SK-N-SH (cell line): ENCODE data around the gene CUBN. TPM values are rescaled to one million over a fixed set of nuclear protein-coding genes. Genes with fewer than 3 reads are reported as not detected.

ENCODE experiments used
- CTCF ChIA-PET: fragments of 300-600, 350-600 bp; formaldehyde crosslinking; extraction: SDS; loops from one replicate; lab custom pipeline; 2021; lab: Yijun Ruan, JAX
- POLR2A ChIA-PET: fragments of 350-600 bp; sonication (Branson Sonifier 250); formaldehyde crosslinking; extraction: SDS; loops from one replicate; lab custom pipeline; 2020; ENCODE audit warnings: antibody characterized with exemption, inconsistent platforms; lab: Yijun Ruan, JAX
- DNase-seq: peaks from one replicate; pipeline ENCODE4 v3.0.0; 2012
- H2AFZ ChIP-seq: fragments of 200-600 bp; sonication (generic); 2 replicates; pipeline ENCODE4 v1.8.1; 2016; ENCODE audit warnings: antibody characterized with exemption, mild to moderate bottlenecking, low read depth
- H3F3A ChIP-seq: fragments of 200-600 bp; sonication (generic); replicated peaks from 2 replicates; pipeline ENCODE3; 2016; ENCODE audit warnings: antibody characterized with exemption, mild to moderate bottlenecking; ENCODE audit not compliant: insufficient read depth
- H3K27ac ChIP-seq, 2 experiments: fragments of 200-500 bp in 1 of 2; fragments of 200-600 bp in 1 of 2; sonication (Bioruptor generic) in 1 of 2; sonication (generic), shearing (Covaris generic) in 1 of 2; 2 replicates each; pipeline versions ENCODE4 v1.5.1 to v1.6.1; 2014 to 2016; ENCODE audit warnings: low read depth in 2 of 2, inconsistent platforms in 1 of 2, low read length in 1 of 2, mild to moderate bottlenecking in 1 of 2, mixed read lengths in 1 of 2
- H3K27me3 ChIP-seq: fragments of 200-600 bp; sonication (generic), shearing (Covaris generic); 2 replicates; pipeline ENCODE4 v1.6.1; 2016; ENCODE audit warnings: mixed run types; ENCODE audit not compliant: insufficient read depth
- H3K36me3 ChIP-seq, 2 experiments: fragments of 200-500 bp in 1 of 2; fragments of 200-600 bp in 1 of 2; sonication (Bioruptor generic) in 1 of 2; sonication (generic) in 1 of 2; replicated peaks in 1 of 2; 2 replicates each; pipeline versions ENCODE3 to v1.5.1; 2014 to 2016; ENCODE audit warnings: low read length in 1 of 2, mild to moderate bottlenecking in 1 of 2; ENCODE audit not compliant: insufficient read depth in 2 of 2, control insufficient read depth in 1 of 2
- H3K4me1 ChIP-seq, 2 experiments: fragments of 200-500 bp in 1 of 2; fragments of 200-600 bp in 1 of 2; sonication (Bioruptor generic) in 1 of 2; sonication (generic), shearing (Covaris generic) in 1 of 2; 2 replicates each; pipeline versions ENCODE4 v1.5.1 to v1.6.1; 2014 to 2016; ENCODE audit warnings: low read depth in 1 of 2, low read length in 1 of 2, mixed run types in 1 of 2; ENCODE audit not compliant: insufficient read depth in 2 of 2, control insufficient read depth in 1 of 2
- H3K4me2 ChIP-seq: fragments of 200-600 bp; sonication (generic), shearing (Covaris generic); 2 replicates; pipeline ENCODE4 v1.6.1; 2017; ENCODE audit warnings: mixed run types
- H3K4me3 ChIP-seq, 2 experiments: fragments of 200-500 bp in 1 of 2; fragments of 200-600 bp in 1 of 2; sonication (Bioruptor generic) in 1 of 2; sonication (generic), shearing (Covaris generic) in 1 of 2; 2 replicates each; pipeline versions ENCODE4 v1.5.1 to v1.8.1; 2014 to 2016; ENCODE audit warnings: low read depth in 2 of 2, inconsistent platforms in 1 of 2, low read length in 1 of 2, mild to moderate bottlenecking in 1 of 2, mixed read lengths in 1 of 2, moderate library complexity in 1 of 2
- H3K79me2 ChIP-seq: fragments of 200-600 bp; sonication (generic); 2 replicates; pipeline ENCODE4 v1.8.1; 2017; ENCODE audit warnings: mild to moderate bottlenecking; ENCODE audit not compliant: insufficient read depth
- H3K9ac ChIP-seq: fragments of 200-600 bp; sonication (generic); 2 replicates; pipeline ENCODE4 v1.6.1; 2017; ENCODE audit warnings: mixed run types
- H3K9me2 ChIP-seq: fragments of 200-600 bp; sonication (generic); 2 replicates; pipeline ENCODE4 v1.6.1; 2017; ENCODE audit warnings: mixed run types
- H3K9me3 ChIP-seq: fragments of 200-600 bp; sonication (generic); 2 replicates; pipeline ENCODE4 v1.6.1; 2017; ENCODE audit warnings: mixed run types, mild to moderate bottlenecking, moderate library complexity
- H4K20me1 ChIP-seq: fragments of 200-600 bp; sonication (generic); 2 replicates; pipeline ENCODE4 v1.6.1; 2017; ENCODE audit warnings: mild to moderate bottlenecking, mixed run types; ENCODE audit not compliant: insufficient read depth
- CHD2 ChIP-seq: fragments of 150-350 bp; IDR thresholded peaks from 2 replicates; pipeline ENCODE4 v1.6.1; 2018; ENCODE audit warnings: low read length; ENCODE audit not compliant: partially characterized antibody
- EP300 ChIP-seq, 2 experiments: IDR thresholded peaks; 2 replicates each; pipeline versions ENCODE4 v1.4.0 to v1.6.1; 2012; ENCODE audit warnings: borderline replicate concordance in 1 of 2, low read depth in 1 of 2, low read length in 1 of 2
- FOSL2 ChIP-seq: IDR thresholded peaks from 2 replicates; pipeline ENCODE4 v1.4.0; 2012; ENCODE audit warnings: low read depth, mild to moderate bottlenecking, moderate library complexity, borderline replicate concordance
- FOXM1 ChIP-seq: IDR thresholded peaks from 2 replicates; pipeline ENCODE4 v1.4.0; 2012; ENCODE audit warnings: low read depth, mild to moderate bottlenecking
- GABPA ChIP-seq: IDR thresholded peaks from 2 replicates; pipeline ENCODE4 v1.4.0; 2012; ENCODE audit warnings: low read depth, mild to moderate bottlenecking
- JUND ChIP-seq: IDR thresholded peaks from 2 replicates; pipeline ENCODE4 v1.4.0; 2012
- MEF2A ChIP-seq: IDR thresholded peaks from 2 replicates; pipeline ENCODE4 v1.4.0; 2012; ENCODE audit warnings: low read depth, borderline replicate concordance
- NRF1 ChIP-seq: IDR thresholded peaks from 2 replicates; pipeline ENCODE4 v1.6.1; 2012; ENCODE audit warnings: low read depth, mild to moderate bottlenecking, low read length
- POLR2AphosphoS5 ChIP-seq: IDR thresholded peaks from 2 replicates; pipeline ENCODE4 v1.6.1; 2012; ENCODE audit warnings: low read depth, low read length
- RAD21 ChIP-seq: IDR thresholded peaks from 2 replicates; pipeline ENCODE4 v1.6.1; 2012; ENCODE audit warnings: mild to moderate bottlenecking, low read length
- RCOR1 ChIP-seq: fragments of 150-350 bp; IDR thresholded peaks from 2 replicates; pipeline ENCODE4 v1.6.1; 2017; ENCODE audit warnings: antibody characterized with exemption, low read length
- RFX5 ChIP-seq: IDR thresholded peaks from 2 replicates; pipeline ENCODE4 v1.6.1; 2012; ENCODE audit warnings: mild to moderate bottlenecking, improper control_type of control experiment, low read length
- SIN3A ChIP-seq: IDR thresholded peaks from 2 replicates; pipeline ENCODE4 v1.6.1; 2012; ENCODE audit warnings: low read depth, mild to moderate bottlenecking, low read length, moderate library complexity, borderline replicate concordance
- SMC3 ChIP-seq: IDR thresholded peaks from 2 replicates; pipeline ENCODE4 v1.6.1; 2012; ENCODE audit warnings: low read depth, low read length, improper control_type of control experiment
- TAF1 ChIP-seq: IDR thresholded peaks from 2 replicates; pipeline ENCODE4 v1.6.1; 2012; ENCODE audit warnings: low read depth, mild to moderate bottlenecking, low read length, moderate library complexity, borderline replicate concordance
- TCF12 ChIP-seq: IDR thresholded peaks from 2 replicates; pipeline ENCODE4 v1.4.0; 2012
- TEAD4 ChIP-seq: IDR thresholded peaks from 2 replicates; pipeline ENCODE4 v1.4.0; 2012; ENCODE audit warnings: mild to moderate bottlenecking, borderline replicate concordance; ENCODE audit not compliant: insufficient read depth
- YY1 ChIP-seq: IDR thresholded peaks from 2 replicates; pipeline ENCODE4 v1.4.0; 2012; ENCODE audit warnings: low read depth, mild to moderate bottlenecking
- WGBS: methylation state at CpG from one replicate; pipeline ENCODE4 v1.1.6; 2017; ENCODE audit warnings: low lambda C conversion rate; 5-methylcytosine and 5-hydroxymethylcytosine counted together
- polyA plus RNA-seq, 3 experiments: library from polyadenylated mRNA; depleted of rRNA; stranded (reverse); fragments of >200 nt; gene quantifications; 2 replicates each; pipeline ENCODE4 v1.2.3, GENCODE V29; 2012
- TF ChIP-seq, protein P1 (sequence below): IDR thresholded peaks from 2 replicates; pipeline ENCODE4 v1.4.0; 2012; ENCODE audit warnings: low read depth, borderline replicate concordance
- TF ChIP-seq, protein P2 (sequence below): fragments of 150-350 bp; IDR thresholded peaks from 2 replicates; pipeline ENCODE4 v1.6.1; 2017; ENCODE audit warnings: antibody characterized with exemption, low read length, low read depth, borderline replicate concordance
- TF ChIP-seq, protein P3 (sequence below): IDR thresholded peaks from 2 replicates; pipeline ENCODE4 v1.4.0; 2012; ENCODE audit warnings: low read depth, borderline replicate concordance
- TF ChIP-seq, protein P4 (sequence below): IDR thresholded peaks from 2 replicates; pipeline ENCODE4 v1.4.0; 2012; ENCODE audit warnings: low read depth

CUBN gene
- polyA plus RNA-seq, 1 of the 3 experiments (the other 2 are of a cell fraction) = 2.4 TPM

DNA sequence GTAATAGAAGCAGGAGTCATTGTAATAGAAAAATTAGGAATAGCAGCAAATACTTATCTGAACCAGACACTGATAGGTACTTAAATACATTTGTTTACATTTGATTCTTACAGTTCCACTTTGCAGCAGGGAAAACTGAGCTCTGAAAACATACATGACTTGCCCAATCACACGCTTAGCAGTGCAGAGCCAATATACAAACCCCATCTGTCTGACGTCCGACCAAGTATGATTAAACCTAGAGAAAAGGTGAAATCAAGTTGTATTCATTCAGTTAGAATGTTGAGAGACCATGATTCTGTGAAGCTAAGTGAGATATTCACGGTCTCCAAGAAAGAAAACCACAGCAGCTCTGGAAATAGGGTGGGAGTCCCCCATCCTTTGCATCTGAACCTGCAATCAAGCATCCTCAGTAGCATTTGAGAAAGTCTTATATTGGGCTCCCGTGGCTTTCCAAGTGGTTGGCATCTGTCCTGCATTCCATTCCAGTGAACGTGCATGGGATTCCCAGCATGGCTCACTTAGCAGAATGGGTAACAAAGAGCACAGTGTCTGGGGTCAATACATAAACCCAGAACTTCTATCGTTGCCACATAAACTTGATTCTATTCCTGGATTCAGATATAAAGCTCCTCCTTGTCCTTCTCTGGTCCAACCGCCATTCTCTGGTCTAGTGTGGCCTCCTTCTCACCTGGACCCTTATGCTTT is 163.7 kb downstream of the CUBN start (continued):
- TF ChIP-seq, protein P1, sequence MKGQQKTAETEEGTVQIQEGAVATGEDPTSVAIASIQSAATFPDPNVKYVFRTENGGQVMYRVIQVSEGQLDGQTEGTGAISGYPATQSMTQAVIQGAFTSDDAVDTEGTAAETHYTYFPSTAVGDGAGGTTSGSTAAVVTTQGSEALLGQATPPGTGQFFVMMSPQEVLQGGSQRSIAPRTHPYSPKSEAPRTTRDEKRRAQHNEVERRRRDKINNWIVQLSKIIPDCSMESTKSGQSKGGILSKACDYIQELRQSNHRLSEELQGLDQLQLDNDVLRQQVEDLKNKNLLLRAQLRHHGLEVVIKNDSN = no peak
- no peak; the same call in 1 of the 2 replicates for TF ChIP-seq TAF1
- TF ChIP-seq GABPA = no peak
- TF ChIP-seq MEF2A = peak; percentile 89
- TF ChIP-seq CHD2 = no peak
- TF ChIP-seq, protein P2, sequence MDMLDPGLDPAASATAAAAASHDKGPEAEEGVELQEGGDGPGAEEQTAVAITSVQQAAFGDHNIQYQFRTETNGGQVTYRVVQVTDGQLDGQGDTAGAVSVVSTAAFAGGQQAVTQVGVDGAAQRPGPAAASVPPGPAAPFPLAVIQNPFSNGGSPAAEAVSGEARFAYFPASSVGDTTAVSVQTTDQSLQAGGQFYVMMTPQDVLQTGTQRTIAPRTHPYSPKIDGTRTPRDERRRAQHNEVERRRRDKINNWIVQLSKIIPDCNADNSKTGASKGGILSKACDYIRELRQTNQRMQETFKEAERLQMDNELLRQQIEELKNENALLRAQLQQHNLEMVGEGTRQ = no peak
- peak; percentile 92 for TF ChIP-seq TCF12
- 0 out of 2 replicates have a peak, but pooled peaks have one; percentile 53 for TF ChIP-seq FOXM1
- no peak for TF ChIP-seq YY1
- peak in 1 of 2 experiments; percentile 93; a peak in 2 of 4 replicates for TF ChIP-seq EP300 (IDR thresholded peaks at IDR 0.05; ENCODE audit: borderline replicate concordance in 1 of 2, low read depth in 1 of 2, low read length in 1 of 2)
- TF ChIP-seq, protein P3, sequence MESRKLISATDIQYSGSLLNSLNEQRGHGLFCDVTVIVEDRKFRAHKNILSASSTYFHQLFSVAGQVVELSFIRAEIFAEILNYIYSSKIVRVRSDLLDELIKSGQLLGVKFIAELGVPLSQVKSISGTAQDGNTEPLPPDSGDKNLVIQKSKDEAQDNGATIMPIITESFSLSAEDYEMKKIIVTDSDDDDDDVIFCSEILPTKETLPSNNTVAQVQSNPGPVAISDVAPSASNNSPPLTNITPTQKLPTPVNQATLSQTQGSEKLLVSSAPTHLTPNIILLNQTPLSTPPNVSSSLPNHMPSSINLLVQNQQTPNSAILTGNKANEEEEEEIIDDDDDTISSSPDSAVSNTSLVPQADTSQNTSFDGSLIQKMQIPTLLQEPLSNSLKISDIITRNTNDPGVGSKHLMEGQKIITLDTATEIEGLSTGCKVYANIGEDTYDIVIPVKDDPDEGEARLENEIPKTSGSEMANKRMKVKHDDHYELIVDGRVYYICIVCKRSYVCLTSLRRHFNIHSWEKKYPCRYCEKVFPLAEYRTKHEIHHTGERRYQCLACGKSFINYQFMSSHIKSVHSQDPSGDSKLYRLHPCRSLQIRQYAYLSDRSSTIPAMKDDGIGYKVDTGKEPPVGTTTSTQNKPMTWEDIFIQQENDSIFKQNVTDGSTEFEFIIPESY = peak; percentile 51; the same call in 1 of the 2 replicates
- TF ChIP-seq SIN3A = 0 out of 2 replicates have a peak, but pooled peaks have one; percentile 29
- no peak for TF ChIP-seq NRF1
- TF ChIP-seq POLR2AphosphoS5 = peak; percentile 80
- no peak for TF ChIP-seq RCOR1
- peak; percentile 96 for TF ChIP-seq TEAD4
- TF ChIP-seq, protein P4, sequence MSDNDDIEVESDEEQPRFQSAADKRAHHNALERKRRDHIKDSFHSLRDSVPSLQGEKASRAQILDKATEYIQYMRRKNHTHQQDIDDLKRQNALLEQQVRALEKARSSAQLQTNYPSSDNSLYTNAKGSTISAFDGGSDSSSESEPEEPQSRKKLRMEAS = peak; percentile 63
- TF ChIP-seq FOSL2 = peak; percentile 84
- TF ChIP-seq, all 33 proteins: peak for 15

DNA sequence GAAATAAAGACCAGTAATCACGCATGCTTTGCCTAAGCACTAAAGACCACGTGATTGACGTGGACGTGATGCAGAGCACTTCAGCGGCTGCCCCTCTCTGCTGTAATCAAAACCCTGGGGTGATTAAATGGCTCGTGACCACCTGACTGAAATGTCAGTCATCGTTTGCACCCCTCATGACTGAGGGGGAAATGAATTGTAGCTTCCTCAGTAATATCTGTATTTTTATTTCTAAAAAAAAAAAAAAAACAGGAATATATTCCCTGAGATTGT is 164.3 kb downstream of the CUBN start:
- Histone ChIP-seq H3K36me3 (no peaks in the 10 kb centered on the region), H3K9me3 (no peaks in the 10 kb centered on the region), H3K27ac (peak overlapping the region; percentile 69 to 98), H3K27me3 (no peaks in the 10 kb centered on the region), H3F3A (peaks cover 37% of the 10 kb centered on the region), H3K4me1 (peaks cover 18 to 33% of the 10 kb centered on the region in 2 experiments), H3K4me3 (no peak overlapping the region), H3K4me2 (no peak overlapping the region), H3K79me2 (no peaks in the 10 kb centered on the region), H2AFZ (no peak overlapping the region), H3K9ac (peak overlapping the region; percentile 73), H4K20me1 (no peaks in the 10 kb centered on the region), H3K9me2 (no peaks in the 10 kb centered on the region)
- ChIA-PET CTCF (interaction anchor here (1.5 kb wide), 1 partner anchor 266 kb away, joined by 4 read pairs; no protein-coding TSS in a partner anchor), POLR2A (no interaction called here)
- no peak for TF ChIP-seq TCF12
- TF ChIP-seq RAD21 = no peak
- TF ChIP-seq GABPA = no peak
- no peak for TF ChIP-seq CHD2
- no peak for TF ChIP-seq RFX5
- TF ChIP-seq EP300 (IDR thresholded peaks at IDR 0.05; ENCODE audit: borderline replicate concordance in 1 of 2, low read depth in 1 of 2, low read length in 1 of 2) = no peak
- no peak for TF ChIP-seq TAF1
- TF ChIP-seq FOXM1 = no peak
- TF ChIP-seq POLR2AphosphoS5 = no peak
- no peak for TF ChIP-seq SMC3
- TF ChIP-seq, protein P3 = no peak
- TF ChIP-seq JUND = no peak
- TF ChIP-seq, all 33 proteins: peak for 0
- no peak for DNase-seq
- WGBS = 78% methylated on average over 7 of the region's 7 CpGs
